HG03159 (cell line): ENCODE measurements around the gene ADARB2.
"Not testable (repeated sequence)": the region's sequence is repeated elsewhere in the genome, so short reads cannot be mapped to it uniquely, and the experiment has no call there.

Source experiments
- ATAC-seq: cut with Tn5 transposase; IDR thresholded peaks from one replicate; pipeline ENCODE4 v1.9.1; 2021; ENCODE audit warnings: mild to moderate bottlenecking, moderate library complexity; ENCODE audit not compliant: unreplicated experiment

The ADARB2 gene

DNA sequence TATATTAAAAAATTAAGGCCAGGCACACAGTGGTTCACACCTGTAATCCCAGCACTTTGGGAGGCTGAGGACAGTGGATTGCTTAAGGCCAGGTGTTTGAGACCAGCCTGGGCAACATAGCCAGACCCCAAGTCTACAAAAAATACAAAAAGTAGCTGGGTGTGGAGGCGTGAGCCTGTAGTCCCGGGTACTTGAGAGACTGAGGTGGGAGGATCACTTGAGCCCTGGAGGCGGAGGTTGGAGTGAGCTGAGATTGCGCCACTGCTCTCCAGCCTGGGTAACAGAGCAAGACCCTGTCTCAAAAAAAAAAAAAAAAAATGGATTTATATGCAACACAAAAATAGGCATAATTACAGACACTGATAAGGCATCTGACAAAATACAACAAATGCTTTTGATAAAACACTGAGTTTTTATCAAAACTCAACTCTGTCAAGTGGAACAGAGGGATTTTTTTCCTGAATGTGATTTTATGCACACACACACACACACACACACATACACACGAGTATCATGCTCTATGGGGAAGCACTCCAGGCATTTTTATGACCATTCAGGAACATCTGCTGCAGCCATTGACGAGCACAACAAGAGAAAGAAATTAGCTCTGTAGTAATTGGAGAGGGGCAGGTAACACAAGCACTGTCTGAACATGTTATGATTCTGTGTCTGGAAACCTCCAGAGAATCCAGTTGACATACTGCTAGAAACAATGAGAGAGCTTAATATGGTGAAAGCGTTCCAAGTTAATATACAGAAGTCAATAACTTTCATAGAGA lies 488.0 kb downstream of the ADARB2 start:
- ATAC-seq = no peak

- not testable (repeated sequence) for ATAC-seq
Measured at GRCh38 chr10:1248262-1248630, 489.1 kb downstream of the ADARB2 start.

DNA sequence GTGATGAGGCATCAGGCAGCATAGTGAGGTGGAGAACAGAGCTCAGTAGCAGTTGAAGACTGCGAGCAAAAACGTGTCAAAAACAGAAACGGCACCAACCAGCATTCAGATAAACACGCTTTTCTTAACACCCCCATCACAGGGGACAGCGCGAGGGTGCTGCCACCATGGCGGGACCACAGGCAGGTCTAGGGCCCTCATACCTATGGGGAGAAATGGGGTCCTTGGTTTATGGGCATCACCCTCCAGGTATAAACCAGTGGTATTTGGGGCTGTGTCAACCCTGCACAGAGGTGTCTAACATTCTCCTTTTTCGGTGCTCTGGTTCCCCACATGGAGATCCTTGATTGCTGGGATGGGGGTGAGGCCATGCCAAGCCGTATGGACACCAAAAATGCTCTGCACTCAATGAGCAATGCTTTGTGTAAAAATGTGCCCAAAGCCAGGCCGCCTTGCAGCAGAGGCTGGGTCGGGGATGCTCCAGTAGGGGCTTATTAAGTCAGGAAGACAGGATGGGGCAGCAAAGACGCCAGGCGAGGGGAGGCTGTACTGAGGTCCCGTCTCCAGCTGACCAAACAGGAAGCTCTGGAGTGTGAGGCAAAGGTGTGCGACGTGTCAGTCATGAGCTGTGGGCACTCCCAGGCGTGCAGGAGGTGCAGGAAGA lies 489.6 kb downstream of the ADARB2 start:
- ATAC-seq = no peak

DNA sequence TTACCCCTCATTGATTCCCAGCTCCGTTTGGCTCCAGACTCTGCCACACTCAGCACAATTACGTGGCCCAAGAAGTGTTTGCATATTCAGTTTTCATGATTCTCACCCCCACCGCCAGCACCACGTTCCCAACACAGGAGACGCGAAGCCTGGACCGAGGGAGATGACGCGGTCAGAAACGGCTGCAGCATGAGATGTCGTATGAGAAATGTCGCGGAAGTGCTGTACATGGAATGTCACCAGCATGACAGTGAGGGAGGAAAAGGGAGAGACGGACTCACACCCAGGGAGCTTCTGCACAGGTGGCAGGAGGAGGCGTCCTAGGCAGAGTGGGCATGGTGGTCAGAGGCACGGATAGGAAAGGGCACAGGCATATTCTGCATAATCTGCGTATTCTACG lies 492.8 kb downstream of the ADARB2 start:
- no peak for ATAC-seq

GRCh38 chr10:1243486-1244234 lies 493.7 kb downstream of the ADARB2 start:
- no peak for ATAC-seq

GRCh38 chr10:1242975-1243374 lies 494.4 kb downstream of the ADARB2 start:
- no peak for ATAC-seq

- ATAC-seq = no peak
Measured at GRCh38 chr10:1241973-1242935, 495.1 kb downstream of the ADARB2 start.

- no peak for ATAC-seq
Measured at GRCh38 chr10:1241322-1241890, 495.9 kb downstream of the ADARB2 start.

GRCh38 chr10:1240341-1240775 lies 497.0 kb downstream of the ADARB2 start:
- no peak for ATAC-seq

GRCh38 chr10:1233031-1233430 lies 504.3 kb downstream of the ADARB2 start:
- ATAC-seq = no peak

DNA sequence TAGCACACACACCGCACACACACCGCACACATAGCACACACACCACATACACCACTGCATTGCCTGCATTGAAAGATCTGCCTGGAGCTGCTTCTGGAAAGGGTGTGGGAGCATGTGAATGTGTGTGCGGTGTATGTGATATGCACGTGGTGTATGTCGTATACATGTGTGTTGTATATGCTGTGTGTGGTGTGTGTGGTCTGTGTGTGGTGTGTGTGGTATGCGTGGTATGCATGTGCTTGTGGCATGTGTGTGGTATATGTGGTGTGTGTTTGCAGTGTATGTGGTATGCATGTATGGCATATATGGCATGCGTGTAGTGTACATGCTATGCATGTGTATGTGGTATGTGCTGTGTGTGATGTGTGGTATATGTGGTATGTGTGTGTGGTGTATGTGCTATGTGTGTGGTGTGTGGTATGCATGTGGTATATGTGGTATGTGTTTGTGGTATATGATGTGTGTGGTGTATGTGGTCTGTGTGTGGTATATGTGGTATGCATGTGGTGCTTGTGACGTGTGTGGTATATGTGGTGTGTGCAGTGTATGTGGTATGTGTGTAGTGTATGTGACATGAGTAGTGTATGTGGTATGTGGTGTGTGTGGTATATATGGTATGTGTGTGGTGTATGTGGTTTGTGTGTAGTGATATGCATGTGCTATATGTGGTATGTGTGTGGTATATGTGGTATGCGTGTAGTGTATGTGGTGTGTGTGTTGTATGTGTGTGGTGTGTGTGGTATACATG lies 505.0 kb downstream of the ADARB2 start:
- ATAC-seq = no peak

DNA sequence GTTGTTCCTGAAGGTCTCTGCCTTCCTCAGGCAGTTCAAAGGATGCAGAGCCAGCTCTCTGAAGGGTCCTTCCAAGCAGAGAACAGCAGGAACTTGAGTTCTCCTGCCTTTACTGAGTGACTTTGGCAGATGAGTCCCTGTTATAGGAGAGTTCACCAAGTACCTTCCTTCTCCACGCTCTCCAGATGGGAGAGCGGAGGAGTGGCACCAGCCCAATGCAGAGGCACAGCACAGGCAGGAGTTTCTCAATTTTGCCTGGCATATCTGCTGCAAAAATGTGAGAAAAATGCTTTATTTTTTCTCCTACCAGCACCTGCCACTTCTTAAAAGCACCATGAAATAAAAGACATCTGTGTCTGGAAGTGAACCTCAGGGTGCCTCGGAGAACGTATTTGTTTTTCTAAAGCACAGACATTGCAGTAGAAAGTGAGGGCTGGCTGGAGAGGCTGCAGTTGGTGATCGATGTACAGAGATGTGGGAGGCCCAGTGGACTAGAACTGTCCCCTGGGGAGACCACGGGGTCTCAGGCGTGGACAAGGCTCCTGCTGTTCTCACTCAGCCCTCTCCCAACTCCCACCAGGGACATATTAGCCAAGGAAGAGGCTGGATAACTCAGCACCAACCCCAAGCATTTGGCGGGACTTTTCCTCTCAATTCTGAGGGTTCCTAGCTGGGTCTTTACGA lies 506.6 kb downstream of the ADARB2 start:
- no peak for ATAC-seq

- ATAC-seq = no peak
Measured at GRCh38 chr10:1230138-1230537, 507.2 kb downstream of the ADARB2 start.

GRCh38 chr10:1229574-1229973 lies 507.8 kb downstream of the ADARB2 start:
- no peak for ATAC-seq

GRCh38 chr10:1229116-1229515 lies 508.2 kb downstream of the ADARB2 start:
- ATAC-seq = no peak

GRCh38 chr10:1228467-1228975 lies 508.8 kb downstream of the ADARB2 start:
- ATAC-seq = no peak

DNA sequence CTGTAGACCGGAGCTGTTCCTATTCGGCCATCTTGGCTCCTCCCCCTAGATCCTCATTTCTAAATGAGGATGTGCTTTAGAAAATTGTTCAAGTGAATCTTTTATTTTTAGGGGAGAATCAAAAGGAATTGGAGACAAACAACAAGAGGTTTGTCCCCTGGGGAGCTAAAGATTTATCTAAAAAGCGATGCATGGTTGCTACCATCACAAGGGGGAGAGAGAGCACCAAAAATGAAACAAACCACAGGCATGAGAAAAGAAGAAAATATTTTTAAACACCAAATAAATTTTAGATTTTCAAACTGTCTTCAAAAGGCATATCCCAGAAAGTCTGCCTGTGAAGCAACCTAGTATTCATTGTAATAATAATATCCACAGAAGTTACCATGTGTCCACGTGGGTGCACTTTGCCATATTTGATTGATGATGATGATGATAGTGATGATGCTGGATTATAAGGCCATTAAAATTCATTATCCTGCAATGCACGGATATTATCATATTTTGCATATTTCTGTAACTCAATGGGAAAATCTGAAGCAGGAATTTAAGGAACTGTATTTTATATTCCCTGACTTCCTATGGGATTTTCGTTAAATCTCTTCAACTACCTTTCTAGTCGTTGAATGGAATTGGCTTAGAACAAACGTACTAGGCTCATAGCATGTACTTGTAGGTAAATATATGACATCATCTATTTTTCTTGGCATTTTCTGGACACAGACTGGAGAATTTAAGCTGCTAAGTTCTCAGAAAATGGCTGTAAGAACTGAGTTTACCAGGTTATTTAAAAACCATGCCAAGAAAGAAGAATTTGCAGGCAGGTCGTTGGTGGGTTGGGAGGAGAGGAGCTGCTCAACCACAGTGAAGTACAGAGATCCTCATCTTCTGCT lies 509.6 kb downstream of the ADARB2 start:
- ATAC-seq = no peak

DNA sequence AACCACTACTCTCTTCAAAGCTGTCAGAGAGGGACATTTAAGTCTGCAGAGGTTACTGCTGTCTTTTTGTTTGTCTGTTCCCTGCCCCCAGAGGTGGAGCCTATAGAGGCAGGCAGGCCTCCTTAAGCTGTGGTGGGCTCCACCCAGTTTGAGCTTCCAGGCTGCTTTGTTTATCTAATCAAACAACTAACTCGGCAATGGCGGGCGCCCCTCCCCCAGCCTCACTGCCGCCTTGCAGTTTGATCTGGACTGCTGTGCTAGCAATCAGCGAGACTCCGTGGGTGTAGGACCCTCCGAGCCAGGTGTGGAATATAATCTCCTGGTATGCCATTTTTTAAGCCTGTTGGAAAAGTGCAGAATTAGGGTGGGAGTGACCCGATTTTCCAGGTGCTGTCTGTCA lies 510.4 kb downstream of the ADARB2 start:
- ATAC-seq = not testable (repeated sequence)
